ENCODE data around the gene HM13. TPM values are rescaled to one million over a fixed set of nuclear protein-coding genes. Genes with fewer than 3 reads are reported as not detected.
A peak's percentile ranks its signal among the peaks of the same experiment; 100 is the strongest.

Gene HM13
- total RNA-seq, 2 donors from 2014 or later: 73.2 to 79.4 TPM

- Histone ChIP-seq H3K27ac (no peak overlapping the region), H3K36me3 (replicated peaks in 1 of 2; ENCODE audit: insufficient read depth in 1 of 2, low read depth in 2 of 2) (no peaks in the 10 kb centered on the region), H3K4me3 (no peak overlapping the region), H3K4me1 (peaks cover 11% of the 10 kb centered on the region), H3K27me3 (peaks cover 0 to 7% of the 10 kb centered on the region in 2 donors), H3K9me3 (no peaks in the 10 kb centered on the region)
- WGBS, 2 donors: 73 to 75% methylated on average over 5 to 6 of the region's 6 CpGs
- intact Hi-C loops (cut with DNase I): no loop called here
- DNase-seq (no peak), ATAC-seq (no peak)
- TF ChIP-seq CTCF (IDR thresholded peaks at IDR 0.05) (no peak), POLR2A (IDR thresholded peaks at IDR 0.05) (no peak)
Measured at GRCh38 chr20:31476643-31477215, 37.5 kb upstream of the HM13 start.

GRCh38 chr20:31484001-31484400 lies 30.2 kb upstream of the HM13 start:
- 7 to 28% methylated on average over 8 to 36 of the region's 36 CpGs for WGBS, 2 donors
- Histone ChIP-seq H3K27me3 (peaks cover 0 to 6% of the 10 kb centered on the region in 2 donors), H3K4me3 (no peak overlapping the region), H3K9me3 (no peaks in the 10 kb centered on the region), H3K36me3 (replicated peaks in 1 of 2; ENCODE audit: insufficient read depth in 1 of 2, low read depth in 2 of 2) (no peaks in the 10 kb centered on the region), H3K27ac (no peak overlapping the region), H3K4me1 (peaks cover 10% of the 10 kb centered on the region)
- DNase-seq: no peak
- intact Hi-C loops (cut with DNase I): no loop called here
- no peak for ATAC-seq
- TF ChIP-seq POLR2A (IDR thresholded peaks at IDR 0.05) (no peak), CTCF (IDR thresholded peaks at IDR 0.05) (no peak)

GRCh38 chr20:31485450-31486339 lies 28.5 kb upstream of the HM13 start:
- WGBS, 2 donors: 13 to 17% methylated on average over 25 to 31 of the region's 31 CpGs
- H3K27ac ChIP-seq: peak overlapping the region in 2 of 4 donors; percentile 13 to 47
- H3K36me3 ChIP-seq (replicated peaks in 1 of 2; ENCODE audit: insufficient read depth in 1 of 2, low read depth in 2 of 2): no peaks in the 10 kb centered on the region
- peaks cover 0 to 6% of the 10 kb centered on the region in 2 donors for H3K27me3 ChIP-seq
- ATAC-seq (peak; percentile 64), DNase-seq (peak in 3 of 4 donors; percentile 30 to 36 (median 34))
- H3K4me3 ChIP-seq: no peak overlapping the region
- no peaks in the 10 kb centered on the region for H3K9me3 ChIP-seq
- intact Hi-C loops (cut with DNase I): no loop called here
- TF ChIP-seq POLR2A (IDR thresholded peaks at IDR 0.05) (no peak), CTCF (IDR thresholded peaks at IDR 0.05) (no peak)
- peaks cover 10% of the 10 kb centered on the region for H3K4me1 ChIP-seq

- no peak for TF ChIP-seq CTCF (IDR thresholded peaks at IDR 0.05)
- TF ChIP-seq POLR2A (IDR thresholded peaks at IDR 0.05): no peak
- no peak for ATAC-seq
- H3K27ac ChIP-seq: no peak overlapping the region
Measured at GRCh38 chr20:31488115-31488514, 26.1 kb upstream of the HM13 start.

More at GRCh38 chr20:31488115-31488514, 26.1 kb upstream of the HM13 start:
- peaks cover 10% of the 10 kb centered on the region for H3K4me1 ChIP-seq
- no peaks in the 10 kb centered on the region for H3K36me3 ChIP-seq (replicated peaks in 1 of 2; ENCODE audit: insufficient read depth in 1 of 2, low read depth in 2 of 2)
- DNase-seq: no peak
- H3K4me3 ChIP-seq: no peak overlapping the region
- intact Hi-C loops (cut with DNase I): no loop called here
- peaks cover 0 to 6% of the 10 kb centered on the region in 2 donors for H3K27me3 ChIP-seq
- 67 to 79% methylated on average over 2 of the region's 2 CpGs for WGBS, 2 donors
- no peaks in the 10 kb centered on the region for H3K9me3 ChIP-seq
